ENCODE data around the gene PTP4A2. TPM values are rescaled to one million over a fixed set of nuclear protein-coding genes. Genes with fewer than 3 reads are reported as not detected.

The PTP4A2 gene
- total and polyA plus RNA-seq, 2 of the 8 experiments (the other 6 are each of a cell fraction or from before 2014, with no cell fraction given) = 87.4 to 214 TPM

- Histone ChIP-seq H2AFZ (ENCODE audit: low read length) (no peak overlapping the region), H3K9me3 (ENCODE audit: insufficient read depth in 2 of 2, low read depth in 1 of 2, low read length in 1 of 2) (no peaks in the 10 kb centered on the region), H4K20me1 (replicated peaks in 1 of 2; ENCODE audit: control insufficient read depth in 1 of 2, insufficient read depth in 2 of 2, low read length in 2 of 2) (peaks cover 3 to 17% of the 10 kb centered on the region in 2 experiments), H2BK15ac (ENCODE audit: low read length) (no peak overlapping the region), H3K23me2 (ENCODE audit: low read depth, low read length) (no peaks in the 10 kb centered on the region), H3K4me3 (ENCODE audit: extremely low read depth in 1 of 4, insufficient read depth in 2 of 4, low read depth in 3 of 4, low read length in 4 of 4) (no peak overlapping the region), H3K18ac (ENCODE audit: extremely low read depth, low read length) (no peak overlapping the region), H3K79me2 (ENCODE audit: control insufficient read depth in 1 of 2, insufficient read depth in 2 of 2, low read length in 2 of 2) (peaks cover 16 to 94% of the 10 kb centered on the region in 2 experiments), H3K36me3 (ENCODE audit: control insufficient read depth in 2 of 4, insufficient read depth in 4 of 4, low read length in 3 of 4) (no peaks in the 10 kb centered on the region), H3K27ac (ENCODE audit: low read depth, low read length) (no peak overlapping the region), H3K4me2 (ENCODE audit: insufficient read depth in 1 of 2, low read depth in 2 of 2, low read length in 2 of 2) (no peak overlapping the region), H3K79me1 (ENCODE audit: low read depth, low read length) (no peaks in the 10 kb centered on the region; the same call in 1 of the 2 replicates), H4K8ac (ENCODE audit: extremely low read depth, insufficient read depth, low read length) (no peak overlapping the region), H4K5ac (ENCODE audit: insufficient read length, low read depth, low read length) (no peak overlapping the region), H2BK20ac (ENCODE audit: low read length) (no peak overlapping the region), H3K14ac (ENCODE audit: insufficient read length) (no peak overlapping the region), H3K4ac (replicated peaks; ENCODE audit: insufficient read length, low read depth, low read length) (no peak overlapping the region), H2BK12ac (ENCODE audit: low read depth, low read length) (no peak overlapping the region), H2BK120ac (replicated peaks; ENCODE audit: low read depth, low read length) (no peak overlapping the region), H3K27me3 (replicated peaks in 1 of 4; ENCODE audit: control insufficient read depth in 3 of 4, extremely low read depth in 1 of 4, insufficient read depth in 3 of 4, low read length in 3 of 4) (no peaks in the 10 kb centered on the region), H3K4me1 (replicated peaks in 1 of 4; ENCODE audit: control insufficient read depth in 3 of 4, insufficient read depth in 4 of 4, low read length in 3 of 4) (peaks cover 0 to 6% (median 2%) of the 10 kb centered on the region in 4 experiments; a peak in 2 of 7 replicates), H4K91ac (replicated peaks; ENCODE audit: insufficient read length, low read length) (no peak overlapping the region), H3K9ac (replicated peaks in 1 of 4; ENCODE audit: extremely low read depth in 1 of 4, low read depth in 3 of 4, low read length in 3 of 4) (no peak overlapping the region), H3K56ac (replicated peaks; ENCODE audit: insufficient read length, low read depth, low read length) (no peak overlapping the region), H3K23ac (ENCODE audit: insufficient read length) (no peak overlapping the region), H2AK5ac (ENCODE audit: low read depth, low read length) (no peak overlapping the region), H2BK5ac (ENCODE audit: low read depth, low read length) (no peak overlapping the region)
- no peak for DNase-seq (ENCODE audit: low read depth in 1 of 2, low spot score in 2 of 2)
- WGBS, 2 experiments (ENCODE audit: extremely low coverage in 1 of 2, insufficient coverage in 1 of 2, insufficient read length in 1 of 2, insufficient replicate concordance in 2 of 2, low coverage in 1 of 2, low lambda C conversion rate in 2 of 2, missing lambda C conversion rate in 1 of 2) = 87% methylated on average over 2 of the region's 2 CpGs; no CpG with 5 or more reads in 1 of the 2 experiments
- POLR2A ChIA-PET (ENCODE audit: partially characterized antibody) = interaction anchor here (0.5 to 1.7 kb wide), 6 partner anchors 9 to 147 kb away, joined by 3 to 7 read pairs (median 3); partner anchors contain the start of gene TMEM39B
- FAIRE-seq = no peak
- CTCF ChIA-PET (ENCODE audit: partially characterized antibody) = interaction anchor here (0.9 to 2.2 kb wide), 4 partner anchors 9 to 38 kb away, joined by 3 to 10 read pairs (median 3); partner anchors contain the start of gene PTP4A2
- TF ChIP-seq YY1 (IDR thresholded peaks at IDR 0.05; ENCODE audit: low read depth, low read length) = no peak
- TF ChIP-seq SRF (IDR thresholded peaks at IDR 0.05; ENCODE audit: low read depth, low read length) = no peak
- TF ChIP-seq KDM1A (IDR thresholded peaks at IDR 0.05; ENCODE audit: borderline replicate concordance, low read length) = no peak
Measured at GRCh38 chr1:31926252-31926651, 11.9 kb downstream of the PTP4A2 start.
